ENCODE results near the gene GUCY2D. TPM values are rescaled to one million over a fixed set of nuclear protein-coding genes. Genes with fewer than 3 reads are reported as not detected.

Gene GUCY2D
- total RNA-seq, 4 donors from 2014 or later, result 0.30 TPM; not detected in 3

DNA sequence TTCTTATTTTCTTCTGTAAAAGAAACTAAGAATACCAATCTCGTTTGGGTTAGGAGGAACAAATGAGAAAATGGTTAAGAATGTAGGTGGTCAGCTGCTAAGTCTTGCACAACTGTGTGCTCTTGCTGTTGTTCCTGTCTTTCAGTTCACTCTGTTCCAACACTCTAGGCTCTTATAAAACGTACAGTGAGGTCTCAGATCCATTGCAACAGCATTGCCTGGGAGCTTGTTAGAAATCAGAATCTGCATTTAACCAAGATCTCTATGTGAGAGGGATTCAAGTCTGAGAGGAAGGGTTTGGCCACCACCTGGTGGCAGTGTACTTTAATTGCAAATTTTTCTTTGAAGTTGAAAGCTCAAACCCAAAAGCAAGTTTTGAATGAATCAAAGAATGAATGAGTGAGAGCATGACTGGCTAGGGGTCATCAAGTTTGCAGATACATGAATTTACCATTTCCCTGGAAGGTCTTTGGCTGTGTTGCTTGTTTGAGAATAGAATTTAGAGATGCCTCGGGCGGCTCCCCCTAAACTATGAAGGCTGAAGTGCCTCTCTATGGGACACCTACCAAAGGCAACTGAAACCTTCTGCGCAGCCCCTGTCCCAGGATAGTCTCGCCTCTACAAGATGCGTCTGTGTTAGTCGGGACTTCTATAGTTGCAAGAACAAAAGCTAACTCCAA lies 39.0 kb downstream of the GUCY2D start:
- Histone ChIP-seq H3K9me3 (no peaks in the 10 kb centered on the region), H3K4me3 (peak overlapping the region in 1 of 4 donors; percentile 47), H3K27me3 (peaks cover 0 to 35% of the 10 kb centered on the region in 2 donors), H3K36me3 (no peaks in the 10 kb centered on the region), H3K4me1 (peaks cover 0 to 17% (median 4%) of the 10 kb centered on the region in 4 donors), H3K27ac (peak overlapping the region; percentile 40 to 83 (median 70))
- 59 to 66% methylated on average over 8 of the region's 8 CpGs for WGBS, 2 donors
- peak in 1 of 2 donors; percentile 57 for DNase-seq (ENCODE audit: low spot score in 2 of 2)
- TF ChIP-seq POLR2A (IDR thresholded peaks at IDR 0.05) (peak in 1 of 2 donors; percentile 14), EP300 (IDR thresholded peaks at IDR 0.05) (peak; percentile 50 to 91)
- TF ChIP-seq, protein P1, sequence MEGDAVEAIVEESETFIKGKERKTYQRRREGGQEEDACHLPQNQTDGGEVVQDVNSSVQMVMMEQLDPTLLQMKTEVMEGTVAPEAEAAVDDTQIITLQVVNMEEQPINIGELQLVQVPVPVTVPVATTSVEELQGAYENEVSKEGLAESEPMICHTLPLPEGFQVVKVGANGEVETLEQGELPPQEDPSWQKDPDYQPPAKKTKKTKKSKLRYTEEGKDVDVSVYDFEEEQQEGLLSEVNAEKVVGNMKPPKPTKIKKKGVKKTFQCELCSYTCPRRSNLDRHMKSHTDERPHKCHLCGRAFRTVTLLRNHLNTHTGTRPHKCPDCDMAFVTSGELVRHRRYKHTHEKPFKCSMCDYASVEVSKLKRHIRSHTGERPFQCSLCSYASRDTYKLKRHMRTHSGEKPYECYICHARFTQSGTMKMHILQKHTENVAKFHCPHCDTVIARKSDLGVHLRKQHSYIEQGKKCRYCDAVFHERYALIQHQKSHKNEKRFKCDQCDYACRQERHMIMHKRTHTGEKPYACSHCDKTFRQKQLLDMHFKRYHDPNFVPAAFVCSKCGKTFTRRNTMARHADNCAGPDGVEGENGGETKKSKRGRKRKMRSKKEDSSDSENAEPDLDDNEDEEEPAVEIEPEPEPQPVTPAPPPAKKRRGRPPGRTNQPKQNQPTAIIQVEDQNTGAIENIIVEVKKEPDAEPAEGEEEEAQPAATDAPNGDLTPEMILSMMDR (IDR thresholded peaks at IDR 0.05), result peak in 4 of 5 experiments; percentile 15 to 70 (median 36)

DNA sequence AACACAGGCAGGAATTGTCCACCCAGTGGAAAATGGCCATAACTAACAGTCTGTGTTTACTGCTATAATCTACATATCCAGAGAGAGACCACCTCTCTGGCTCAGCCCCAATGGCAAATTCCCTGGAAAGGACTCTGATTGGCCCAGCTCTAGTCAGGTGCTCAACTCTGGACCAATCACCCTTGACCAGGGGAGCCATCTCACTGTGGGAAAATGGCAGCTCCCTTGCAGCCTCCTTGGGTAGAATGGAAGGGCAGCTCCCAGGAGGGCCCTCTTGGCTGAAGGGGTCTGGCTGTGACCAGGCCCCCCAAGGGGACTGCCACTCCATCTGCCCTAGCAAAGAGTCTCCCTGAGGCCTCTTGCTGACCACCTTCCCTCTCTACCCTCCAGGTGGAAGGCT lies 39.6 kb downstream of the GUCY2D start:
- H3K27me3 ChIP-seq, result peaks cover 0 to 34% of the 10 kb centered on the region in 2 donors
- DNase-seq (ENCODE audit: low spot score in 2 of 2), result no peak
- TF ChIP-seq POLR2A (IDR thresholded peaks at IDR 0.05) (no peak), EP300 (IDR thresholded peaks at IDR 0.05) (no peak)
- TF ChIP-seq, protein P1 (IDR thresholded peaks at IDR 0.05), result no peak
- no peaks in the 10 kb centered on the region for H3K36me3 ChIP-seq
- no peaks in the 10 kb centered on the region for H3K9me3 ChIP-seq
- H3K27ac ChIP-seq, result peak overlapping the region in 2 of 4 donors; percentile 81 to 83
- H3K4me1 ChIP-seq, result peaks cover 0 to 17% (median 4%) of the 10 kb centered on the region in 4 donors
- no peak overlapping the region for H3K4me3 ChIP-seq

DNA sequence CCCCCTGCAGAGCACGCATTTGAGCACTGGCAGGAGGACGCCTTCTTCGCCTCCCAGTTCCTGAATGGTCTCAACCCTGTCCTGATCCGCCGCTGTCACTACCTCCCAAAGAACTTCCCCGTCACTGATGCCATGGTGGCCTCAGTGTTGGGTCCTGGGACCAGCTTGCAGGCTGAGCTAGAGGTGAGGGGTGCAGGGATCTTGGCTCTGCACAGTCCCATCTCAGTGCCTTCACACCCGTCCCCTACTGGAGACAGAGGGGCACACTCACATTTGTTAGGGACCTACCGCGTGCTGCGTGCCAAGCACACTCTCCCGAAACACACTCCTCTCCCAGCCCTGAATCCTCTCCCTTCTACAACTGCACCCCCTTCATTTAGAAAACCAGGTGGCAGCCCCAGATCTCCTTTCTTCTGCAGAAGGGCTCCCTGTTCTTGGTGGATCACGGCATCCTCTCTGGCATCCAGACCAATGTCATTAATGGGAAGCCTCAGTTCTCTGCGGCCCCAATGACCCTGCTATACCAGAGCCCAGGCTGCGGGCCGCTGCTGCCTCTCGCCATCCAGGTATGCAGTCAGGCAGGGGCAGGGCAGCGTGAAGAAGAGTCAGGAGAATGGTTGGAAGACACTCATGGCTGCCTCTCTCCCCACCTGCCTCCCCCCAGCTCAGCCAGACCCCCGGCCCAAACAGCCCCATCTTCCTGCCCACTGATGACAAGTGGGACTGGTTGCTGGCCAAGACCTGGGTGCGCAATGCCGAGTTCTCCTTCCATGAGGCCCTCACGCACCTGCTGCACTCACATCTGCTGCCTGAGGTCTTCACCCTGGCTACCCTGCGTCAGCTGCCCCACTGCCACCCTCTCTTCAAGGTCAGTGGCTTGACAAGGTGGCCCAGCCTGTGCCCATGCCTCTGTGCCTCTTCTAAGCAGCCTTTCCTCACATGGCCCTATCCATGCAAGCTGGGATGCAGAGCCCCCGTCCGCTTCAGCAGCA lies 42.7 kb downstream of the GUCY2D start:
- no peaks in the 10 kb centered on the region for H3K36me3 ChIP-seq
- H3K27me3 ChIP-seq, result peaks cover 0 to 14% of the 10 kb centered on the region in 2 donors
- WGBS, 2 donors, result 80 to 84% methylated on average over 21 to 24 of the region's 24 CpGs
- TF ChIP-seq POLR2A (IDR thresholded peaks at IDR 0.05), result no peak
- TF ChIP-seq, protein P1 (IDR thresholded peaks at IDR 0.05), result no peak
- no peak for TF ChIP-seq EP300 (IDR thresholded peaks at IDR 0.05)
- no peaks in the 10 kb centered on the region for H3K9me3 ChIP-seq
- no peak for DNase-seq (ENCODE audit: low spot score in 2 of 2)
- peaks cover 0 to 8% (median 2%) of the 10 kb centered on the region in 4 donors for H3K4me1 ChIP-seq
- H3K27ac ChIP-seq, result no peak overlapping the region
- no peak overlapping the region for H3K4me3 ChIP-seq

DNA sequence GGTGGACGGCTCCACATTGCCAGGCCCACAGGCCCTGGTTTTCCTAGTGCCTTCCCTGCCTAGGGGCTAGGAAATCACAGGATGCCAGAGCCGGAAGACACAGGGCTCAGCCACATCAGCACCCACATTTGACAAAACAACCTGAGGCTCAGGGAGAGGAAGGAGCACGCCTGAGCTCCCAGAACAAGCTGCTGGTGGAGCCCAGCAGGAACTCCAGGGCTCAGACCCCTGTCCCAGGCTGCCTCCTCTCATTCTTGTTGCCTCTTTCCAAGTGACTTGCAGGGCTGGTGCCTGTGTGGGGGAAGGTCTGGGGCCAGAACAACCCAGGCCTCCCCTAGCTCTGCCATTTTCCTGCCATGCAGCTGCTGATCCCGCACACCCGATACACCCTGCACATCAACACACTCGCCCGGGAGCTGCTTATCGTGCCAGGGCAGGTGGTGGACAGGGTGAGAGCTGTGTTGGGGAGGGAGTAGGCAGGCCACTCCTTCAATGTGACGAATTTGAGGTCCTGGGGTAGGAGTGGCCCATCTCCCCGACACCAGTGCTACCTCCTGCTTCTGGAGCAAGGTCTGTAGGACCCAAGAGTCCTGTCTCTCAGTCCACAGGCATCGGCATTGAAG lies 44.0 kb downstream of the GUCY2D start:
- Histone ChIP-seq H3K27me3 (peaks cover 0 to 11% of the 10 kb centered on the region in 2 donors), H3K4me1 (peaks cover 0 to 3% (median 0%) of the 10 kb centered on the region in 4 donors), H3K4me3 (no peak overlapping the region), H3K9me3 (no peaks in the 10 kb centered on the region), H3K36me3 (no peaks in the 10 kb centered on the region), H3K27ac (no peak overlapping the region)
- 86 to 90% methylated on average over 10 to 11 of the region's 11 CpGs for WGBS, 2 donors
- no peak for DNase-seq (ENCODE audit: low spot score in 2 of 2)
- TF ChIP-seq, protein P1 (IDR thresholded peaks at IDR 0.05), result no peak
- TF ChIP-seq POLR2A (IDR thresholded peaks at IDR 0.05) (no peak), EP300 (IDR thresholded peaks at IDR 0.05) (no peak)

Data from tibial nerve (tissue), 4 donors.